NT2/D1 (cell line): ENCODE results near the gene GID8.

Source experiments
- YY1 ChIP-seq: IDR thresholded peaks from 2 replicates; pipeline ENCODE4 v1.6.1; 2011; ENCODE audit not compliant: insufficient read length, insufficient read depth
- ZNF274 ChIP-seq: IDR thresholded peaks from 2 replicates; pipeline ENCODE4 v1.6.1; 2011; ENCODE audit warnings: mild to moderate bottlenecking, low read depth, low read length

DNA sequence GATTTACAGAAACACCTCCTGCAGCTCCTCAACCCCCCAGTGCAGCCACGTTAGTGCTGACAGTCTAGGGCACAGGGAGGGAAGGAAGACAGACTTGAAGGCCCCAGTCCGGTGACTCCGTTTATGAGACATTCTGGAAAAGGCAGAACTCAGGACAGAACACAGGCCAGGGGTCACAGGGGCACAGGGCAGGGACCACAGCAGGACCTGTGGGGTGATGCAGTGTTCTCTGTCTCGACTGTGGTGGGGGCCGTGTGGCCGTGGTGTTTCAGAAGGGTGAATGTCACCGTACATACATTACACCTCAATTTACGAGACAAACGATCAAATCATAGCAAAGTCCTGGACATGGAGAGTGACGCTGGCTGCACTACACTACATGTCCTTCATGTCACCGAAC lies 57.5 kb downstream of the GID8 start:
- TF ChIP-seq YY1 (no peak), ZNF274 (no peak)
